ENCODE measurements around the gene CYTH1.

GRCh38 chr17:78727476-78728229, 54.4 kb downstream of the CYTH1 start:
- TF ChIP-seq, protein P1, sequence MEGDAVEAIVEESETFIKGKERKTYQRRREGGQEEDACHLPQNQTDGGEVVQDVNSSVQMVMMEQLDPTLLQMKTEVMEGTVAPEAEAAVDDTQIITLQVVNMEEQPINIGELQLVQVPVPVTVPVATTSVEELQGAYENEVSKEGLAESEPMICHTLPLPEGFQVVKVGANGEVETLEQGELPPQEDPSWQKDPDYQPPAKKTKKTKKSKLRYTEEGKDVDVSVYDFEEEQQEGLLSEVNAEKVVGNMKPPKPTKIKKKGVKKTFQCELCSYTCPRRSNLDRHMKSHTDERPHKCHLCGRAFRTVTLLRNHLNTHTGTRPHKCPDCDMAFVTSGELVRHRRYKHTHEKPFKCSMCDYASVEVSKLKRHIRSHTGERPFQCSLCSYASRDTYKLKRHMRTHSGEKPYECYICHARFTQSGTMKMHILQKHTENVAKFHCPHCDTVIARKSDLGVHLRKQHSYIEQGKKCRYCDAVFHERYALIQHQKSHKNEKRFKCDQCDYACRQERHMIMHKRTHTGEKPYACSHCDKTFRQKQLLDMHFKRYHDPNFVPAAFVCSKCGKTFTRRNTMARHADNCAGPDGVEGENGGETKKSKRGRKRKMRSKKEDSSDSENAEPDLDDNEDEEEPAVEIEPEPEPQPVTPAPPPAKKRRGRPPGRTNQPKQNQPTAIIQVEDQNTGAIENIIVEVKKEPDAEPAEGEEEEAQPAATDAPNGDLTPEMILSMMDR (IDR thresholded peaks at IDR 0.05): no peak
- no peak for TF ChIP-seq POLR2AphosphoS5 (IDR thresholded peaks at IDR 0.05)
- no peak for TF ChIP-seq POLR2A (IDR thresholded peaks at IDR 0.05)
- no peak for TF ChIP-seq EP300 (IDR thresholded peaks at IDR 0.05)

Data from upper lobe of left lung (tissue), 4 donors.